Cardiac muscle cell (in vitro differentiated cells and primary cell): ENCODE results near the gene GRM3. TPM values are rescaled to one million over a fixed set of nuclear protein-coding genes. Genes with fewer than 3 reads are reported as not detected.

Source experiments
- DNase-seq, 2 donors: peaks; one replicate each; pipeline versions ENCODE4 v3.0.0 to v3.0.0-alpha.2; 2010 to 2017; ENCODE audit warnings: low read depth in 1 of 2, low spot score in 1 of 2
- H3K27ac ChIP-seq: fragments of 200-600 bp; sonication (generic); 2 replicates; pipeline ENCODE4 v1.5.1; 2016
- H3K27me3 ChIP-seq: fragments of 200-600 bp; sonication (generic); 2 replicates; pipeline ENCODE4 v1.6.0; 2016; ENCODE audit warnings: control low read depth
- H3K36me3 ChIP-seq: fragments of 200-600 bp; sonication (generic); 2 replicates; pipeline ENCODE4 v1.5.1; 2016; ENCODE audit warnings: control low read depth
- H3K4me1 ChIP-seq: fragments of 200-600 bp; sonication (generic); 2 replicates; pipeline ENCODE4 v1.8.1; 2017; ENCODE audit warnings: low read depth, mild to moderate bottlenecking, mixed run types
- H3K4me3 ChIP-seq: fragments of 200-600 bp; sonication (generic); 2 replicates; pipeline ENCODE4 v1.5.1; 2016; ENCODE audit warnings: mild to moderate bottlenecking
- H3K9me3 ChIP-seq: fragments of 200-600 bp; sonication (generic); 2 replicates; pipeline ENCODE4 v1.5.1; 2017; ENCODE audit warnings: low read depth, mild to moderate bottlenecking, control low read depth
- CTCF ChIP-seq: IDR thresholded peaks from 2 replicates; pipeline ENCODE4 v1.5.1; 2012; ENCODE audit warnings: low read depth, mild to moderate bottlenecking, low read length
- polyA plus RNA-seq: library from polyadenylated mRNA; unstranded; fragments of >200 nt; fragmentation: Nextera tagmentation; extraction: Ambion mirVana; gene quantifications from 2 replicates; pipeline ENCODE4 v1.2.1, GENCODE V29; 2016
- total RNA-seq: library from RNA; depleted of rRNA; stranded (reverse); fragments of >200 nt; gene quantifications from 2 replicates; pipeline ENCODE4 v1.2.3, GENCODE V29; 2016

GRM3 gene
- total and polyA plus RNA-seq, 2 experiments from 2014 or later: 0.78 TPM; not detected in 1

GRCh38 chr7:86762129-86762528, 118.4 kb downstream of the GRM3 start:
- Histone ChIP-seq H3K4me3 (no peak overlapping the region), H3K27ac (no peak overlapping the region), H3K27me3 (no peaks in the 10 kb centered on the region), H3K9me3 (no peaks in the 10 kb centered on the region), H3K4me1 (no peaks in the 10 kb centered on the region), H3K36me3 (no peaks in the 10 kb centered on the region)
- DNase-seq: no peak
- TF ChIP-seq CTCF: no peak

GRCh38 chr7:86765931-86766330, 122.2 kb downstream of the GRM3 start:
- Histone ChIP-seq H3K9me3 (no peaks in the 10 kb centered on the region), H3K4me1 (no peaks in the 10 kb centered on the region), H3K27ac (no peak overlapping the region), H3K4me3 (no peak overlapping the region), H3K27me3 (no peaks in the 10 kb centered on the region), H3K36me3 (no peaks in the 10 kb centered on the region)
- no peak for DNase-seq
- TF ChIP-seq CTCF: no peak

GRCh38 chr7:86768394-86768793, 124.7 kb downstream of the GRM3 start:
- no peak for DNase-seq
- Histone ChIP-seq H3K9me3 (no peaks in the 10 kb centered on the region), H3K27ac (no peak overlapping the region), H3K27me3 (no peaks in the 10 kb centered on the region), H3K4me3 (no peak overlapping the region), H3K4me1 (no peaks in the 10 kb centered on the region), H3K36me3 (no peaks in the 10 kb centered on the region)
- TF ChIP-seq CTCF: no peak

- Histone ChIP-seq H3K27ac (no peak overlapping the region), H3K9me3 (no peaks in the 10 kb centered on the region), H3K36me3 (no peaks in the 10 kb centered on the region), H3K27me3 (no peaks in the 10 kb centered on the region), H3K4me1 (no peaks in the 10 kb centered on the region), H3K4me3 (no peak overlapping the region)
- no peak for TF ChIP-seq CTCF
- no peak for DNase-seq
Measured at GRCh38 chr7:86768967-86769760, 125.5 kb downstream of the GRM3 start.

- H3K27me3 ChIP-seq: no peaks in the 10 kb centered on the region
- H3K4me1 ChIP-seq: no peaks in the 10 kb centered on the region
- no peaks in the 10 kb centered on the region for H3K9me3 ChIP-seq
- H3K27ac ChIP-seq: no peak overlapping the region
- no peaks in the 10 kb centered on the region for H3K36me3 ChIP-seq
- TF ChIP-seq CTCF: no peak
- H3K4me3 ChIP-seq: no peak overlapping the region
- no peak for DNase-seq
Measured at GRCh38 chr7:86773309-86773708, 129.6 kb downstream of the GRM3 start.
